IMR-90 (cell line): ENCODE data around the gene TUBB4A. TPM values are rescaled to one million over a fixed set of nuclear protein-coding genes. Genes with fewer than 3 reads are reported as not detected.

Source experiments
- ATAC-seq: fragments of 200-7000 bp; cut with Tn5 transposase; 2 replicates; pipeline ENCODE4 v1.9.1; 2020; ENCODE audit warnings: low read depth, mild to moderate bottlenecking, moderate library complexity
- BruUV-seq: library from RNA; stranded (reverse); fragments of 400-500 nt; replicated peaks from 2 replicates; lab custom pipeline; 2021; lab: Mats Ljungman, UMichigan
- CTCF ChIA-PET: fragments of 300-600 bp; formaldehyde crosslinking; extraction: SDS; loops from one replicate; lab custom pipeline; 2021; ENCODE audit warnings: antibody characterized with exemption; lab: Yijun Ruan, JAX
- POLR2A ChIA-PET: fragments of 300-600 bp; sonication (Branson Sonifier 250); formaldehyde crosslinking; loops from one replicate; lab custom pipeline; 2022; ENCODE audit warnings: antibody characterized with exemption; ENCODE audit not compliant: unreplicated experiment; lab: Charles Lee
- DNase-seq: peaks from one replicate; pipeline ENCODE4 v3.0.0; 2013
- H2AFZ ChIP-seq: replicated peaks from 2 replicates; pipeline ENCODE3; 2013; ENCODE audit warnings: low read length, mild to moderate bottlenecking; ENCODE audit not compliant: poor library complexity
- H2AK5ac ChIP-seq: 2 replicates; pipeline ENCODE4 v1.6.1; 2013; ENCODE audit warnings: low read depth, low read length, inconsistent platforms
- H2AK9ac ChIP-seq: replicated peaks from 2 replicates; pipeline ENCODE3; 2013; ENCODE audit warnings: mild to moderate bottlenecking, low read depth, low read length, moderate library complexity; ENCODE audit not compliant: poor library complexity
- H2BK120ac ChIP-seq: 2 replicates; pipeline ENCODE4 v1.6.1; 2013; ENCODE audit warnings: low read depth, low read length, inconsistent platforms
- H2BK15ac ChIP-seq: 3 replicates; pipeline ENCODE4 v1.6.1; 2013; ENCODE audit warnings: low read depth, low read length, inconsistent platforms
- H2BK20ac ChIP-seq: 2 replicates; pipeline ENCODE4 v1.6.1; 2013; ENCODE audit warnings: low read depth, mild to moderate bottlenecking, inconsistent platforms, low read length, moderate library complexity
- H2BK5ac ChIP-seq: 2 replicates; pipeline ENCODE4 v1.6.1; 2013; ENCODE audit warnings: mild to moderate bottlenecking, low read depth, low read length, inconsistent platforms; ENCODE audit not compliant: poor library complexity, severe bottlenecking
- H3K14ac ChIP-seq: replicated peaks from 2 replicates; pipeline ENCODE4 v1.6.1; 2013; ENCODE audit warnings: low read depth, low read length, inconsistent platforms
- H3K18ac ChIP-seq: 2 replicates; pipeline ENCODE4 v1.6.1; 2013; ENCODE audit warnings: low read depth, low read length, control low read depth
- H3K23ac ChIP-seq: 2 replicates; pipeline ENCODE4 v1.6.1; 2013; ENCODE audit warnings: low read depth, low read length, inconsistent platforms
- H3K27ac ChIP-seq: 2 replicates; pipeline ENCODE4 v1.5.1; 2013; ENCODE audit warnings: mild to moderate bottlenecking, control low read depth, low read length; ENCODE audit not compliant: insufficient read depth
- H3K27me3 ChIP-seq: 2 replicates; pipeline ENCODE4 v1.6.1; 2013; ENCODE audit warnings: low read length; ENCODE audit not compliant: control insufficient read depth, insufficient read depth
- H3K36me3 ChIP-seq: 2 replicates; pipeline ENCODE4 v1.6.1; 2013; ENCODE audit warnings: low read length, mixed read lengths; ENCODE audit not compliant: control insufficient read depth, insufficient read depth
- H3K4ac ChIP-seq: 2 replicates; pipeline ENCODE4 v1.6.1; 2013; ENCODE audit warnings: low read depth, low read length, inconsistent platforms
- H3K4me1 ChIP-seq: 2 replicates; pipeline ENCODE4 v1.6.1; 2013; ENCODE audit warnings: low read length, mixed read lengths; ENCODE audit not compliant: control insufficient read depth, insufficient read depth
- H3K4me2 ChIP-seq: 2 replicates; pipeline ENCODE4 v1.6.1; 2013; ENCODE audit warnings: low read depth, mild to moderate bottlenecking, control low read depth, low read length, moderate library complexity
- H3K4me3 ChIP-seq: 2 replicates; pipeline ENCODE4 v1.5.1; 2013; ENCODE audit warnings: low read depth, mild to moderate bottlenecking, control low read depth, low read length, moderate library complexity; ENCODE audit not compliant: insufficient read depth
- H3K56ac ChIP-seq: 2 replicates; pipeline ENCODE4 v1.6.1; 2013; ENCODE audit warnings: low read length, inconsistent platforms; ENCODE audit not compliant: insufficient read depth; ENCODE audit errors: extremely low read depth
- H3K79me1 ChIP-seq, 2 experiments: 2 replicates each; pipeline ENCODE4 v1.6.1; 2013; ENCODE audit warnings: low read length in 2 of 2, inconsistent platforms in 1 of 2, low read depth in 1 of 2
- H3K9ac ChIP-seq: 2 replicates; pipeline ENCODE4 v1.6.1; 2013; ENCODE audit warnings: low read depth, low read length, control low read depth
- H3K9me1 ChIP-seq: 2 replicates; pipeline ENCODE4 v1.6.1; 2013; ENCODE audit warnings: low read length, inconsistent platforms; ENCODE audit not compliant: insufficient read depth
- H3K9me3 ChIP-seq: 2 replicates; pipeline ENCODE4 v1.6.1; 2013; ENCODE audit warnings: low read length; ENCODE audit not compliant: control insufficient read depth, insufficient read depth
- H4K20me1 ChIP-seq: 2 replicates; pipeline ENCODE4 v1.6.1; 2013; ENCODE audit warnings: low read length, inconsistent platforms; ENCODE audit not compliant: insufficient read depth
- H4K5ac ChIP-seq: 2 replicates; pipeline ENCODE4 v1.6.1; 2013; ENCODE audit warnings: mild to moderate bottlenecking, low read depth, low read length, control low read depth
- H4K8ac ChIP-seq, 2 experiments: 2 replicates each; pipeline ENCODE4 v1.6.1; 2013; ENCODE audit warnings: low read depth in 2 of 2, low read length in 2 of 2, control low read depth in 1 of 2, inconsistent platforms in 1 of 2
- H4K91ac ChIP-seq: 2 replicates; pipeline ENCODE4 v1.6.1; 2013; ENCODE audit warnings: low read depth, low read length, inconsistent platforms; ENCODE audit not compliant: insufficient read depth
- BHLHE40 ChIP-seq: fragments of 150-350 bp; IDR thresholded peaks from 2 replicates; pipeline ENCODE4 v1.6.1; 2016; ENCODE audit warnings: mild to moderate bottlenecking, low read depth, low read length
- CEBPB ChIP-seq: IDR thresholded peaks from 2 replicates; pipeline ENCODE4 v1.6.1; 2012; ENCODE audit warnings: low read depth, low read length, improper control_type of control experiment
- CTCF ChIP-seq: conservative IDR thresholded peaks from 2 replicates; pipeline ENCODE4 v1.5.1; 2012; ENCODE audit warnings: mild to moderate bottlenecking, low read depth, low read length, improper control_type of control experiment
- MXI1 ChIP-seq: IDR thresholded peaks from 2 replicates; pipeline ENCODE4 v1.6.1; 2012; ENCODE audit warnings: low read depth, mild to moderate bottlenecking, low read length, moderate library complexity, borderline replicate concordance
- NFE2L2 ChIP-seq: fragments of 150-350 bp; IDR thresholded peaks from 2 replicates; pipeline ENCODE4 v1.6.1; 2016; ENCODE audit warnings: low read depth, mild to moderate bottlenecking, low read length
- POLR2A ChIP-seq: IDR thresholded peaks from 2 replicates; pipeline ENCODE4 v1.6.1; 2012; ENCODE audit warnings: mild to moderate bottlenecking, low read depth, low read length
- RCOR1 ChIP-seq: IDR thresholded peaks from 2 replicates; pipeline ENCODE4 v1.6.1; 2012; ENCODE audit warnings: mild to moderate bottlenecking, low read length, improper control_type of control experiment; ENCODE audit not compliant: insufficient replicate concordance
- RFX5 ChIP-seq: IDR thresholded peaks from 2 replicates; pipeline ENCODE4 v1.8.0; 2012; ENCODE audit warnings: low read depth, mild to moderate bottlenecking, low read length, moderate library complexity
- WGBS, 2 experiments: methylation state at CpG; one replicate each; pipeline versions ENCODE4 v1.1.5 to v1.1.7; 2013; ENCODE audit warnings: missing lambda C conversion rate in 2 of 2; ENCODE audit not compliant: insufficient read length in 1 of 2; ENCODE audit errors: extremely low coverage in 2 of 2; 5-methylcytosine and 5-hydroxymethylcytosine counted together
- dilution Hi-C: fragments of 300-500 bp; cut with HindIII; formaldehyde crosslinking; loops from one replicate; pipeline ENCODE4 v1.14.3; 2018; ENCODE audit warnings: low sequenced_read_pairs; ENCODE audit not compliant: unreplicated experiment
- in situ Hi-C: fragments of 300-500 bp; cut with MboI; formaldehyde crosslinking; loops from 3 replicates; pipeline ENCODE4 v1.14.3; 2019; ENCODE audit warnings: low sequenced_read_pairs, inconsistent platforms, mixed read lengths
- intact Hi-C: fragments of 100-400 bp; cut with micrococcal nuclease; formaldehyde crosslinking; loops from 2 replicates; pipeline ENCODE4 v1.10.0; 2022
- polyA plus RNA-seq, 3 experiments: library from polyadenylated mRNA; depleted of rRNA; stranded (reverse); fragments of >200 nt; gene quantifications; 2 replicates each; pipeline ENCODE4 v1.2.3, GENCODE V29; 2012; ENCODE audit warnings: low replicate concordance in 1 of 3
- total RNA-seq: library from RNA; depleted of rRNA; stranded (reverse); fragments of >200 nt; gene quantifications from 2 replicates; pipeline ENCODE4 v1.2.3, GENCODE V29; 2012

TUBB4A gene
- total and polyA plus RNA-seq, 2 of the 4 experiments (the other 2 are of a cell fraction), result not detected

DNA sequence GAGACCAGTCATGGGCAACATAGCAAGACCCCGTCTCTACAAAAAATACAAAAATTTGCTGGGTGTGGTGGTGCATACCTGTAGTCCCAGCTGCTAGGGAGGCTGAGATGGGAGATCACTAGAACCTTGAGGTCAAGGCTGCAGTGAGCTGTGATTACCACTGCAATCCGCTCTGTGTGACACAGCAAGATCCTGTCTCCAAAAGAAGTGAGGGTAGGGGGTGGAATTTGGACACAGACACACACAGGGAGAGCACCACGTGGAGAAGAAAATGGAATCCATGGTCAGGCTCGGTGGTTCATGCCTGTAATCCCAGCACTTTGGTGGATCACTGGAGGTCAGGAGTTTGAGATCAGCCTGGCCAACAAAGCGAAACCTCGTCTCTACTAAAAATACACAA is 37.4 kb upstream of the TUBB4A start:
- Histone ChIP-seq H3K4me2 (no peak overlapping the region), H2AK5ac (no peak overlapping the region), H2BK15ac (no peak overlapping the region), H3K4me1 (no peaks in the 10 kb centered on the region), H3K79me1 (no peaks in the 10 kb centered on the region), H3K27me3 (no peaks in the 10 kb centered on the region), H3K9me3 (peaks cover 7% of the 10 kb centered on the region; the same call in 1 of the 2 replicates), H3K23ac (no peak overlapping the region), H2BK120ac (no peak overlapping the region), H2AFZ (no peak overlapping the region), H3K14ac (no peak overlapping the region), H2AK9ac (no peak overlapping the region), H4K20me1 (no peaks in the 10 kb centered on the region), H4K91ac (no peak overlapping the region), H2BK20ac (no peak overlapping the region), H4K5ac (no peak overlapping the region), H3K36me3 (no peaks in the 10 kb centered on the region), H2BK5ac (no peak overlapping the region), H3K18ac (no peak overlapping the region), H3K4ac (no peak overlapping the region), H3K9ac (no peak overlapping the region), H3K4me3 (no peak overlapping the region), H4K8ac (no peak overlapping the region), H3K9me1 (no peaks in the 10 kb centered on the region), H3K56ac (no peak overlapping the region), H3K27ac (no peak overlapping the region)
- CTCF ChIA-PET, result interaction anchor here (0.6 kb wide), 2 partner anchors 143 to 324 kb away, joined by 4 to 6 read pairs; no protein-coding TSS in a partner anchor
- 20% methylated on average over 1 of the region's 6 CpGs; no CpG with 5 or more reads in 1 of the 2 experiments for WGBS, 2 experiments
- no peak for TF ChIP-seq CEBPB
- no peak for TF ChIP-seq POLR2A
- TF ChIP-seq CTCF, result no peak
- TF ChIP-seq RCOR1, result no peak
- TF ChIP-seq NFE2L2, result no peak
- no peak for TF ChIP-seq MXI1
- no peak for TF ChIP-seq BHLHE40
- no peak for TF ChIP-seq RFX5
- no TSS peak for BruUV-seq
- in situ Hi-C loops (no loop called here), dilution Hi-C loops (no loop called here), intact Hi-C loops (no loop called here)
- DNase-seq (no peak), ATAC-seq (no peak)
- POLR2A ChIA-PET, result no interaction called here
